CD14-positive monocyte (primary cell): ENCODE results near the gene WFDC5. TPM values are rescaled to one million over a fixed set of nuclear protein-coding genes. Genes with fewer than 3 reads are reported as not detected.

Source experiments
- DNase-seq, 3 donors: peaks; one replicate each; pipeline ENCODE4 v3.0.0-alpha.2; 2011 to 2022
- H2AFZ ChIP-seq: 2 replicates; pipeline ENCODE4 v1.6.0; 2012; ENCODE audit warnings: mild to moderate bottlenecking, low read depth, low read length, inconsistent platforms; ENCODE audit not compliant: insufficient read depth, poor library complexity, severe bottlenecking
- H3K27ac ChIP-seq, 2 donors: 1 replicate in 1 of 2; 2 replicates in 1 of 2; pipeline ENCODE4 v1.5.1; 2012 to 2013; ENCODE audit warnings: low read length in 2 of 2, control low read depth in 1 of 2, inconsistent platforms in 1 of 2, low read depth in 1 of 2, mild to moderate bottlenecking in 1 of 2
- H3K27me3 ChIP-seq, 2 donors: one replicate each; pipeline versions ENCODE4 v1.6.0 to v1.6.1; 2011 to 2013; ENCODE audit warnings: low read length in 2 of 2; ENCODE audit not compliant: control insufficient read depth in 2 of 2, insufficient read depth in 2 of 2
- H3K36me3 ChIP-seq, 2 donors: replicated peaks in 1 of 2; 1 replicate in 1 of 2; 2 replicates in 1 of 2; pipeline versions ENCODE4 v1.5.1 to v1.6.1; 2012 to 2013; ENCODE audit warnings: low read length in 2 of 2, control low read depth in 1 of 2, inconsistent platforms in 1 of 2, mild to moderate bottlenecking in 1 of 2; ENCODE audit not compliant: insufficient read depth in 2 of 2, control insufficient read depth in 1 of 2
- H3K4me1 ChIP-seq, 2 donors: 1 replicate in 1 of 2; 2 replicates in 1 of 2; pipeline versions ENCODE4 v1.5.1 to v1.6.1; 2012 to 2013; ENCODE audit warnings: low read length in 2 of 2, control low read depth in 1 of 2, inconsistent platforms in 1 of 2, mild to moderate bottlenecking in 1 of 2, moderate library complexity in 1 of 2; ENCODE audit not compliant: insufficient read depth in 2 of 2, control insufficient read depth in 1 of 2
- H3K4me2 ChIP-seq: replicated peaks from 2 replicates; pipeline ENCODE3; 2012; ENCODE audit warnings: low read length, moderate library complexity, mild to moderate bottlenecking; ENCODE audit not compliant: poor library complexity, severe bottlenecking; ENCODE audit errors: extremely low read depth
- H3K4me3 ChIP-seq, 3 experiments: fragments of 200-600 bp in 1 of 3; sonication (generic) in 1 of 3; replicated peaks in 1 of 3; 1 replicate in 2 of 3; 2 replicates in 1 of 3; pipeline ENCODE4 v1.5.1; 2011 to 2013; ENCODE audit warnings: low read length in 3 of 3, mild to moderate bottlenecking in 3 of 3, control low read depth in 2 of 3, low read depth in 2 of 3, inconsistent platforms in 1 of 3, moderate library complexity in 1 of 3
- H3K79me2 ChIP-seq: 2 replicates; pipeline ENCODE4 v1.6.0; 2012; ENCODE audit warnings: mild to moderate bottlenecking, control low read depth, inconsistent platforms, low read length, moderate library complexity; ENCODE audit not compliant: insufficient read depth
- H3K9ac ChIP-seq: 2 replicates; pipeline ENCODE4 v1.6.0; 2017; ENCODE audit warnings: low read length, mild to moderate bottlenecking; ENCODE audit not compliant: insufficient read depth, poor library complexity, severe bottlenecking
- H3K9me3 ChIP-seq, 2 donors: replicated peaks in 1 of 2; 1 replicate in 1 of 2; 2 replicates in 1 of 2; pipeline versions ENCODE4 v1.5.1 to v1.6.1; 2012 to 2013; ENCODE audit warnings: low read length in 2 of 2, control low read depth in 1 of 2; ENCODE audit not compliant: control insufficient read depth in 1 of 2, insufficient read depth in 1 of 2
- H4K20me1 ChIP-seq: 2 replicates; pipeline ENCODE4 v1.6.0; 2012; ENCODE audit warnings: mild to moderate bottlenecking, low read length, control low read depth, moderate library complexity; ENCODE audit not compliant: insufficient read depth
- H3K27ac Mint-ChIP-seq, 7 donors: one replicate each; pipeline ENCODE4 v1.8.0; 2020; ENCODE audit warnings: mild to moderate bottlenecking in 7 of 7, mixed read lengths in 7 of 7, moderate library complexity in 6 of 7, inconsistent platforms in 2 of 7
- H3K27me3 Mint-ChIP-seq, 3 donors: one replicate each; pipeline ENCODE4 v1.8.0; 2021 to 2022; ENCODE audit warnings: low read depth in 3 of 3, mild to moderate bottlenecking in 3 of 3, mixed read lengths in 3 of 3, moderate library complexity in 3 of 3, inconsistent platforms in 1 of 3
- H3K36me3 Mint-ChIP-seq, 2 donors: one replicate each; pipeline ENCODE4 v1.8.0; 2020; ENCODE audit warnings: mixed read lengths in 2 of 2, inconsistent platforms in 1 of 2, mild to moderate bottlenecking in 1 of 2
- H3K4me1 Mint-ChIP-seq: one replicate; pipeline ENCODE4 v1.8.0; 2020; ENCODE audit warnings: mild to moderate bottlenecking, mixed read lengths
- H3K4me3 Mint-ChIP-seq, 2 donors: one replicate each; pipeline ENCODE4 v1.8.0; 2020; ENCODE audit warnings: mild to moderate bottlenecking in 2 of 2, mixed read lengths in 2 of 2, moderate library complexity in 1 of 2
- H3K9me3 Mint-ChIP-seq, 7 donors: one replicate each; pipeline ENCODE4 v1.8.0; 2020 to 2022; ENCODE audit warnings: mixed read lengths in 7 of 7, mild to moderate bottlenecking in 6 of 7, moderate library complexity in 6 of 7, inconsistent platforms in 2 of 7
- CTCF ChIP-seq: fragments of 200-600 bp; IDR thresholded peaks from one replicate; pipeline ENCODE4 v1.8.0; 2022; ENCODE audit warnings: antibody characterized with exemption, mild to moderate bottlenecking
- WGBS: methylation state at CpG from one replicate; pipeline ENCODE4 v1.1.5; 2013; ENCODE audit warnings: missing lambda C conversion rate; ENCODE audit not compliant: insufficient coverage; 5-methylcytosine and 5-hydroxymethylcytosine counted together
- intact Hi-C, 2 donors: fragments of 100-400 bp; cut with micrococcal nuclease; formaldehyde crosslinking; loops; one replicate each; pipeline versions ENCODE4 v1.15.0 to v1.15.1; 2023
- polyA plus RNA-seq, 3 donors: library from polyadenylated mRNA; depleted of rRNA in 1 of 3; unstranded in 2 of 3; stranded (reverse) in 1 of 3; fragments of 300-500 nt in 2 of 3; fragments of >200 nt in 1 of 3; fragmentation: Illumina TruSeq in 2 of 3; gene quantifications; 1 replicate in 2 of 3; 2 replicates in 1 of 3; pipeline ENCODE4 v1.2.3, GENCODE V29; 2012 to 2021

WFDC5 gene
- polyA plus RNA-seq, 3 donors, result not detected

- Histone ChIP-seq H3K9ac (no peak overlapping the region), H3K27me3 (no peaks in the 10 kb centered on the region), H3K4me1 (no peaks in the 10 kb centered on the region), H3K4me3 (no peak overlapping the region), H3K27ac (no peak overlapping the region), H3K36me3 (peaks cover 41 to 89% of the 10 kb centered on the region in 2 donors), H3K79me2 (peaks cover 59% of the 10 kb centered on the region), H3K9me3 (no peaks in the 10 kb centered on the region), H4K20me1 (peaks cover 100% of the 10 kb centered on the region), H2AFZ (no peak overlapping the region), H3K4me2 (no peak overlapping the region)
- 83% methylated on average over 1 of the region's 4 CpGs for WGBS
- peak in 1 of 3 donors; percentile 17 for DNase-seq
- intact Hi-C loops, result no loop called here
- H3K9me3 Mint-ChIP-seq, result no peaks in the 10 kb centered on the region
- H3K4me3 Mint-ChIP-seq, result no peak overlapping the region
- no peaks in the 10 kb centered on the region for H3K27me3 Mint-ChIP-seq
- no peak overlapping the region for H3K27ac Mint-ChIP-seq
- H3K36me3 Mint-ChIP-seq, result peaks cover 61 to 82% of the 10 kb centered on the region in 2 donors
- H3K4me1 Mint-ChIP-seq, result peaks cover 12% of the 10 kb centered on the region
- TF ChIP-seq CTCF, result no peak
These were observed 53.7 kb downstream of the WFDC5 start for GRCh38 chr20:45061244-45061643.

- H3K4me2 ChIP-seq, result no peak overlapping the region
- peaks cover 42 to 91% of the 10 kb centered on the region in 2 donors for H3K36me3 ChIP-seq
- no peaks in the 10 kb centered on the region for H3K27me3 ChIP-seq
- no peak overlapping the region for H3K27ac ChIP-seq
- no peak overlapping the region for H2AFZ ChIP-seq
- no peaks in the 10 kb centered on the region for H3K4me1 ChIP-seq
- Mint-ChIP-seq H3K4me3 (no peak overlapping the region), H3K27me3 (no peaks in the 10 kb centered on the region), H3K4me1 (peaks cover 12% of the 10 kb centered on the region), H3K9me3 (no peaks in the 10 kb centered on the region), H3K36me3 (peaks cover 67 to 86% of the 10 kb centered on the region in 2 donors), H3K27ac (no peak overlapping the region)
- TF ChIP-seq CTCF, result no peak
- no peak for DNase-seq
- no peak overlapping the region for H3K4me3 ChIP-seq
- peaks cover 53% of the 10 kb centered on the region for H3K79me2 ChIP-seq
- peaks cover 100% of the 10 kb centered on the region for H4K20me1 ChIP-seq
- WGBS, result no CpG with 5 or more reads among the region's 4 CpGs
- H3K9me3 ChIP-seq, result no peaks in the 10 kb centered on the region
- no peak overlapping the region for H3K9ac ChIP-seq
- intact Hi-C loops, result no loop called here
These were observed 54.7 kb downstream of the WFDC5 start for GRCh38 chr20:45060294-45060693.

Other genes starting within 250 kb of the WFDC5 start
- 100 to 1,000 TPM; 126 to 654 (median 504) TPM for gene YWHAB, start 229.5 kb downstream of the WFDC5 start, polyA plus RNA-seq
- 10 to 100 TPM in 1 of 3 donors, under 1 TPM in 1, not detected in 1; 0.21 to 69.1 TPM for gene PABPC1L, start 205.1 kb downstream of the WFDC5 start, polyA plus RNA-seq
- gene TOMM34, start 154.8 kb downstream of the WFDC5 start, polyA plus RNA-seq, result 1 to 10 TPM; 6.4 to 9.1 (median 7.7) TPM
- 100 to 1,000 TPM in 1 of 3 donors, 10 to 100 TPM in 2; 53.0 to 123 (median 69.9) TPM for gene STK4, start 148.7 kb downstream of the WFDC5 start, polyA plus RNA-seq
- under 1 TPM in 1 of 3 donors, not detected in 2; 0.23 TPM for gene KCNS1, start 14.0 kb downstream of the WFDC5 start, polyA plus RNA-seq
- gene WFDC12, start 9.3 kb upstream of the WFDC5 start, polyA plus RNA-seq, result not detected
- gene PI3, start 59.7 kb upstream of the WFDC5 start, polyA plus RNA-seq, result not detected
- gene SEMG1, start 91.9 kb upstream of the WFDC5 start, polyA plus RNA-seq, result not detected
- gene SEMG2, start 106.2 kb upstream of the WFDC5 start, polyA plus RNA-seq, result not detected
- 1 to 10 TPM in 1 of 3 donors, under 1 TPM in 2; 0.47 to 1.2 (median 0.71) TPM for gene SLPI, start 139.4 kb upstream of the WFDC5 start, polyA plus RNA-seq
- gene RBPJL, start 191.7 kb upstream of the WFDC5 start, polyA plus RNA-seq, result not detected
- gene MATN4, start 193.1 kb upstream of the WFDC5 start, polyA plus RNA-seq, result not detected
- gene SDC4, start 233.2 kb upstream of the WFDC5 start, polyA plus RNA-seq, result 1 to 10 TPM; 1.6 to 5.1 (median 1.9) TPM
- gene SYS1, start 248.0 kb upstream of the WFDC5 start, polyA plus RNA-seq, result 10 to 100 TPM; 16.8 to 23.1 (median 22.1) TPM